A172 (cell line): ENCODE results near the gene MSL1. TPM values are rescaled to one million over a fixed set of nuclear protein-coding genes. Genes with fewer than 3 reads are reported as not detected.
A peak's percentile ranks its signal among the peaks of the same experiment; 100 is the strongest.
"Not testable (repeated sequence)": the region's sequence is repeated elsewhere in the genome, so short reads cannot be mapped to it uniquely, and the experiment has no call there.

ENCODE experiments used
- DNase-seq: peaks from one replicate; pipeline ENCODE4 v3.0.0-alpha.2; 2015; ENCODE audit warnings: low spot score
- total RNA-seq: library from RNA; depleted of rRNA; stranded (reverse); fragments of >200 nt; shearing (Covaris generic); gene quantifications from 2 replicates; pipeline ENCODE4 v1.2.3, GENCODE V29; 2014

The MSL1 gene
- total RNA-seq, 1 experiment from 2014 or later: 64.3 TPM

GRCh38 chr17:40124279-40125141, 2.7 kb downstream of the MSL1 start:
- peak; percentile 41 for DNase-seq

DNA sequence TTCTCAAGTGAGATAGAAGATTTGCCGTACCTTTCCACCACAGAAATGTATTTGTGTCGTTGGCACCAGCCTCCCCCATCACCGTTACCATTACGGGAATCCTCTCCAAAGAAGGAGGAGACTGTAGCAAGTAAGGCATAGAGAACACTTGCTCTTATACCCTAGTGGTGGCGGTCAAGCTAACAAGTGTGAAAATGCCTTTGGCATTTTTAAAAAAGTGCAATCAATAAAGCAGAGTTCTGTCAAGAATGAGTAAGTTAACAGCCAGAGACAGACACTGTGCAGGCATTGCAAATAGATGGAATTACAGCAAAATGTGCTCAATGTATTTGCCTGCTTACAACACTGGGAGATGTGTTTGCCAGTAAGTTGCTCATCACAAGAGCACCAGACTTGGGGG, 7.7 kb downstream of the MSL1 start:
- no peak for DNase-seq

- DNase-seq: no peak
Measured at GRCh38 chr17:40130352-40131042, 8.7 kb downstream of the MSL1 start.

GRCh38 chr17:40134184-40134583, 12.4 kb downstream of the MSL1 start:
- no peak for DNase-seq

DNA sequence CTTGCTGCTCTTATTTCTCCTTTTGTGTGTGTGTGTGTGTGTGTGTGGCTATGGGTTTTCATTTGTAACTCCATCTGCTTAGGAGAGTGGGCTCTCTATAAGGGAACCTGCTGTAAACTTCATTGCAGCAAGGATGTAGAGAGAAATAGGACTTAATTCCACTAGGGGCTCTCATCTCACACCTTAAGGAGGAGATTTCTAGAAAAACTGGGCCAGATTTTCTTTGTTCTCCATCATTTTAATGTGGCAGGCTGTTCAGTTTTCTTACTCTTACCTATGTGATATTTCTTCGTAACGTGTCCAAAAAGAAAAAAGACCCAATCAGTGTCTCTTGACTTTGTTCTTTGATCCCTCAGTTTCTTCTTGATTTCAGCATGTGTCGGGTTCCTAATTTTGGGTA, 14.0 kb downstream of the MSL1 start:
- DNase-seq: no peak

GRCh38 chr17:40139566-40140058, 17.8 kb downstream of the MSL1 start:
- DNase-seq: no peak

DNA sequence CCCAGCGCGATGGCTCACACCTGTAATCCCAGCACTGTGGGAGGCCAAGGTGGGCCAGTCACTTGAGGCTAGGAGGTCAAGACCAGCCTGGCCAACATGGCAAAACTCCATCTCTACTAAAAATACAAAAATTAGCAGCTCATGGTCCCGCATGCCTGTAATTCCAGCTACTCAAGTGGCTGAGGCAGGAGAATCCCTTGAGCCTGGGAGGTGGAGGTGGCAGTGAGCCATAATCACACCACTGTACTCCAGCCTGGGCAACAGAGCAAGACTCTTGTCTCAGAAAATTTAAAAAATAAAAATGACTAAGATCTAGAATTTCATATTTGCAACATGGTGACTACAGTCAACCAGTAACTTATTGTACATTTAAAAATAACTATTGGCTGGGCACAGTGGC, 21.4 kb downstream of the MSL1 start:
- DNase-seq: not testable (repeated sequence)

GRCh38 chr17:40145476-40145875, 23.7 kb downstream of the MSL1 start:
- no peak for DNase-seq

- DNase-seq: no peak
Measured at GRCh38 chr17:40148527-40148926, 26.8 kb downstream of the MSL1 start.

- DNase-seq: no peak
Measured at GRCh38 chr17:40150276-40150675, 28.5 kb downstream of the MSL1 start.

DNA sequence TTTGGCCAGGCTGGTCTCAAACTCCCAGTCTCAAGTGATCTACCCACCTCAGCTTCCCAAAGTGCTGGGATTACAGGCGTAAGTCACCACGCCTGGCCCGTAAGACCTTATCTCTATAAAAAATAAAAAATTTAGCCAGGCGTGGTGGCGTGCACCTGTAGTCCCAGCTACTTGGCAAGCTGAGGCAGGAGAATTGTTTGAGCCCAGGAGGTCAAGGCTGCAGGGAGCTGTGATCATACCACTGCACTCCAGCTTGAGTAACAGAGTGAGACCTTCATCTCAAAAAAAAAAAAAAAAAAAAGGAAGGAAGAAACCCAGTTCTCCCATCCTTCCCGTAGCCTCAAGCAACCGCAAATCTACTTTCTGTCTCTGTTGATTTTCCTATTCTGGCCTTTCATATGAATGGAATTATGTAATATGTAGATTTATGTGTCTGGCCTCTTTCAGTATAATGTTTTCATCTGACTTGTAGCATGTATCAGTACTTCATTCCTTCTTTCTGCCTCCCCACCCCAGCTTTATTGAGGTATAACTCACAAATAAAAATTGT, 29.7 kb downstream of the MSL1 start:
- no peak for DNase-seq

DNA sequence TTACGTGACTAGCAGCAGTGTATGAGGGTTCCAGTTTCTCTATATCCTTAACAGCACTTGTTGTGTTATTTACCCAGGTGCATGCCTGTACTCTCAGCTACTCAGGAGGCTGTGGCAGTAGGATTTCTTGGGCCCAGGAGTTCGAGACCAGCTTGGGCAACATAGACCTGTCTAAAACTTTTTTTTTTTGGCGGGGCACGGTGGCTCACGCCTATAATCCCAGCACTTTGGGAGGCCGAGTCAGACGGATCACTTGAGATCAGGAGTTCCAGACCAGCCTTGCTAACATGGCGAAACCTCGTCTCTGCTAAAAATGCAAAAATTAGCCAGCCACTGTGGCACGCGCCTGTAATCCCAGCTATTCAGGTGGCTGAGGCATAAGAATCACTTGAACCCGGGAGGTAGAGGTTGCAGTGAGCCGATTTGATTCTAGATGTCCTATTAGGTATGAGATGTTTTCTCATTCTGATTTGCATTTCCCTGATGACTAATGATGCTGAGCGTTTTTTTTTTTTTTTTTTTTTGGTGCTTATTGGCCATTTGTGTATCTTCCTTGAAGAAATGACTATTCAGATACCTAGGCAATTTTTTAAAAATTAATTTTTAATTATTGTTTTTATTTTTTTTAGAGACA, 31.9 kb downstream of the MSL1 start:
- no peak for DNase-seq

- no peak for DNase-seq
Measured at GRCh38 chr17:40157973-40158372, 36.2 kb downstream of the MSL1 start.

- DNase-seq: no peak
Measured at GRCh38 chr17:40158438-40159013, 36.8 kb downstream of the MSL1 start.

DNA sequence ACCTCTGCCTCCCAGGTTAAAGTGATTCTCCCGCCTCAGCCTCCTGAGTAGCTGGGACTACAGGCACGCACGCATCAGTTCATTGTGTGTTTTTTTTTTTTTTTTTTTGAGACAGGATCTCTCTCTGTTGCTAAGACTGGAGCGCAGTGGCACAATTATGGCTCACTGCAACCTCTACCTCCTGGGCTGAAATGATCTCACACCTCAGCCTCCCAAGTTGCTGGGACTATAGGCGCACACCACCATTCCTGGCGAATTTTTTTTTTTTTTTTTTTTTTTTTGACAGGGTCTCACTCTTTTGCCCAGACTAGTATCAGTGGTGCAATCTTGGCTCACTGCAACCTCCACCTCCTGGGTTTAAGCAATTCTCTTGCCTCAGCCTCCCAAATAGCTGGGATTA, 37.7 kb downstream of the MSL1 start:
- DNase-seq: no peak

GRCh38 chr17:40167685-40168261, 46.0 kb downstream of the MSL1 start:
- DNase-seq: no peak

DNA sequence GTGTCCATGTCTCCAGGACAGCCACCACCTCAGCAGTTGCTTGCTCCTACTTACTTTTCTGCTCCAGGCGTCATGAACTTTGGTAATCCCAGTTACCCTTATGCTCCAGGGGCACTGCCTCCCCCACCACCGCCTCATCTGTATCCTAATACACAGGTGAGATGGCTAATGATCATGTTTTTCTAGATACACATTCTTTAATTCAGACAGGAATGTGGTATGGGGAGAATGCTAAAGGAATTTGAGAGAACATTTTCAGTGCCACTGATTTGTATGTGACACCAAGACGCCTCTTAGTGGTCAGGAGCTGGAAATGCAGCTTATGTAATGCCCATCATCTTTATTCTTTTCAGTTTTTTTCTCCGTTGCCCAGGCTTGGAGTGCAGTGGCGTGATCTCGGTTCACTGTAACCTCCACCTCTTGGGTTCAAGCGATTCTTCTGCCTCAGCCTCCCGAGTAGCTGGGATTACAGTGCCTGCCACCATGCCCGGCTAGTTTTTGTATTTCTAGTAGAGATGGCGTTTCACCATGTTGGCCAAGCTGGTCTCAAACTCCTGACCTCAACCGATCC, 46.6 kb downstream of the MSL1 start:
- DNase-seq: peak; percentile 65

DNA sequence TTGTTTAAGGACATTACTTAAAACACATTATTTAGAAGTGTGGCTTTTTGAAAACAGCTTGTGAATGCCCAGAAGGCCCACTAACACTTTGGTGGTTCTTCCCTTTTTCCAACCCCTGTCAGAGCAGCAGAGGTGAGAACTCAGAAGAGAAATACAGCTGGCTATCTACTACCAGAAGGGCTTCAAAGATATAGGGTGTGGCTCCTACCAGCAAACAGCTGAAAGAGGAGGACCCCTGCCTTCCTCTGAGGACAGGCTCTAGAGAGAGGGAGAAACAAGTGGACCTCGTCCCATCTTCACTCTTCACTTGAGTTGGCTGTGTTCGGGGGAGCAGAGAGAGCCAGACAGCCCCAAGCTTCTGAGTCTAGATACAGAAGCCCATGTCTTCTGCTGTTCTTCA, 48.6 kb downstream of the MSL1 start:
- no peak for DNase-seq

DNA sequence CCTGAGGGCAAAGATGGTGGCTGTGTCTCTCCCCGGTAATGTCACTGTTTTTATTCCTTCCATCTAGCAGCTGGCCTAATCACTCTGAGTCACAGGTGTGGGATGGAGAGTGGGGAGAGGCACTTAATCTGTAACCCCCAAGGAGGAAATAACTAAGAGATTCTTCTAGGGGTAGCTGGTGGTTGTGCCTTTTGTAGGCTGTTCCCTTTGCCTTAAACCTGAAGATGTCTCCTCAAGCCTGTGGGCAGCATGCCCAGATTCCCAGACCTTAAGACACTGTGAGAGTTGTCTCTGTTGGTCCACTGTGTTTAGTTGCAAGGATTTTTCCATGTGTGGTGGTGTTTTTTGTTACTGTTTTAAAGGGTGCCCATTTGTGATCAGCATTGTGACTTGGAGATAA, 50.0 kb downstream of the MSL1 start:
- DNase-seq: peak; percentile 27

- no peak for DNase-seq
Measured at GRCh38 chr17:40173091-40173777, 51.5 kb downstream of the MSL1 start.

GRCh38 chr17:40173778-40174135, 52.0 kb downstream of the MSL1 start:
- no peak for DNase-seq
